Measurements from ENCODE around the gene PEX14.
A peak's percentile ranks its signal among the peaks of the same experiment; 100 is the strongest.
"Not testable (repeated sequence)": the region's sequence is repeated elsewhere in the genome, so short reads cannot be mapped to it uniquely, and the experiment has no call there.

PEX14 gene

GRCh38 chr1:10450836-10451235, 23.9 kb upstream of the PEX14 start:
- no peak for DNase-seq (ENCODE audit: low read depth)

GRCh38 chr1:10451287-10451686, 23.5 kb upstream of the PEX14 start:
- no peak for DNase-seq (ENCODE audit: low read depth)

DNA sequence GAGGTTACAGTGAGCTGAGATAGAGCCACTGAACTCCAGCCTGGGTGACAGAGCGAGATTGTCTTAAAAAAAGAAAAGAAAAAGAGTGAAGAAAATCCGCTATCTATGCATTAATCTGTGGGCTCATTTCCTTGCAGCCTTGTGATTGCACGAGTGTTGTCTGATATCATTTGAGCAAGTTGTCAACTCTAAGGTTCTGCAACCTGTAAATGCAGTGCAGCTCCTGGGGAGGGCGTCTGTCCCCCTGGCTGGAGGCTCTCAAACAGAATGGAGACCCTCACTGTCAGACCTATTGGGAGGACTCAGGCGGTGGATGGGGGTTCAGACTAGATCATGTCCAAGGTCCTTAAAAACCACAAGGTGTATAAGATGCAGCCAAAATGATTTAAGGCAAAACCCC, 18.7 kb upstream of the PEX14 start:
- no peak for DNase-seq (ENCODE audit: low read depth)

- DNase-seq (ENCODE audit: low read depth), result no peak
Observed at GRCh38 chr1:10456661-10457060, 18.1 kb upstream of the PEX14 start.

DNA sequence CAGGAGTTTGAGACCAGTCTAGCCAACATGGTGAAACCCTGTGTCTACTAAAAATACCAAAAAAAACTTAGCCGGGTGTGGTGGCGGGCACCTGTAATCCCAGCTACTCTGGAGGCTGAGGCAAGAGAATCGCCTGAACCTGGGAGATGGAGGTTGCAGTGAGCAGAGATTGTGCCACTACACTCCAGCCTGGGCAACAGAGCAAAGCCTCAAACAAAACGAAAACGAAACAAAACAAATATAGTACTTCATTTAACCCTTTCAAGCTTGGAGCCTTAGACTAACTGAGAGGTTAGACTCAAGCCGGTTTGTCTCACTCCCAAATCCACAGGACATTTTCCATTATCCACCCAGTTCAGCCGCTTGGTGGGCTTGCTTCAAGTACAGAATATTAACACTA, 17.3 kb upstream of the PEX14 start:
- not testable (repeated sequence) for DNase-seq (ENCODE audit: low read depth)

DNA sequence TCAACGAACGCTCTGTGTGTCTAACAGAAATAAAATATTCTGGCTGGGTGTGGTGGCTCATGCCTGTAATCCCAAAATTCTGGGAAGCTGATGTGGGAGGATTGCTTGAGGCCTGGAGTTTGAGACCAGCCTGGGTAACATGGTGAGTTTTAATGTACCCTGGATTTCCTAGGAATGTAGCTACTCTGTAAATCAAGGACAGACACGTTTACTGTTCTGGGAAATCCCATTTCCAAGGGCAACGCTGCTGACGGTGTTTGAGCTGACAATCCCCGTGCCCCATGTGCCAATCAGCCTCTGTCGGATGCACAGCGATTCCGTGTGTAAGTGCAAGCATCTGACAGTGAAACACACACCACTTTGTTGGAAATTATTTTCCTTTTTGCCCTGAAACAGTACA, 16.9 kb upstream of the PEX14 start:
- DNase-seq (ENCODE audit: low read depth), result no peak

DNA sequence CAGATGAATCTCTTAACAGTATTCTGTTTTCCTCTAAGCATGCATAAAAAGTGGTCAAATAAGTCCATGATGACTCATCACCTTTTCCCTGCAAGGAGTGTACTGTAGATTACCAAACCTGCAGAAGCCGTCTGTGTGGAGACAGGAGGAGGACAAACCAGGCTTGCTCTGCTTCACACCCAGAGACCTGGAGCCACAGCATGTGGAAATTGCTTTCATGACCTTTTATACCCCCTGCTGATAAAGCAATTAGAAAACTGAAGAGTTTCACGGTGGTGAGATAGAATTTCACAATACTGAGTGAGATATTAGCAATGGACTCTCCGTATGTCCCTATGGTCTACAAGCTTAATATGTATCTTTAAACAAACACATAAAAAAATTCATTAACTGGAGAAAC, 15.6 kb upstream of the PEX14 start:
- no peak for DNase-seq (ENCODE audit: low read depth)

- DNase-seq (ENCODE audit: low read depth), result no peak
Observed at GRCh38 chr1:10467078-10467477, 7.7 kb upstream of the PEX14 start.

DNA sequence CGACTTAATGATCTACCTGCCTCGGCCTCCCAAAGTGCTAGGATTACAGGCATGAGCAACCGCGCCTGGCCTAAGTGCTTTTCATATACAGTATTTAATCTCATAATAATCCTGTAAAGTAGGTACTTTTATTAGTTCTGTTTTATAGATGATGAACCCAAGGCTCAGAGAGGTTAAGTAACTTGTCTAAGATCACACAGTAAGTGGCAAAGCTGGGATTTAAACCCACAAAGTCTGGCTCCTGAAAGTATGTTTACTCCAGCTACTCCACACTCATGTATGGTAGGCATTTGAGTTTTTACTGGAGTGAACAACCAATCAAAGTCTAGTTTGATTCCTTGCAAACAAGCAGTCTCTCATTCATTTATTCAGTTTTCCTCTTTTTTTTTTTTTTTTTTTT, 4.7 kb upstream of the PEX14 start:
- no peak for DNase-seq (ENCODE audit: low read depth)

DNA sequence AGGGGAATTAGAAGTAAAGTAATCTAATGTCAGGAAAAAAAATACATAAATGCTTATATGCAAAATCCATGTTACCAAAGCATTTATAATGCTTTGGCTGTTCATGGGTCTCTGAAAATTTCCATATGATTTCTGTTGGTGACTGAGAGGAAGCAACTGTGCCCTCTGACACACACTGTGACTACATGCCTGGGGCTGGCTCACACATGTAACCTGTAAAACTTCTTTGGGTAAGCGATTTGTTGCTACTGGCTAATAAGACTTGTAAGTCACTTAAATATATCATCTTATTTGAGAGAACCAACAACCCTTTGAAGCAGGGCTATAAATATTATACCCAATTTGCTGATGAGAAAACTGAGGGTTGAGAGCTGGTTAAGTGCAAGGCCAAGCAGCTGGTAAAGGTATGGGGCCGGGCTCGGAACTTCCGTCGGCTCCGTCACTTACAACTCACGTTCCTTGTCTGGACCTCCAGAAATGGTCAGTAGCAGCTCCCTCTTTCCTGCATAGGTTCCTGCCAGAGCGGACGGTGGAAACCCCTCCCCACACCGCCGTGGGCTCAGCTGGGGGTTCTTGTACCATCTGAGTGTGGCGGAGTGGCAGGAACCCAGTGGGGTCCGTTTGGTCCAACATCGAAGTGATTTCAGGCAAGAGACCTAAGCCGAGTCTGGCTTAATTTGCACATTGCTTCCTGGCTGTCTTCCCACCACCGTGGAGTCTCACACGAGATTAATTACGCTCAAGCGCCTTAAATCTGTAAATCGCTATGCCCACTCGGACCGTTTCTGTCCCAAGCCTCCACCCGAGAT, 3.1 kb upstream of the PEX14 start:
- no peak for DNase-seq (ENCODE audit: low read depth)

GRCh38 chr1:10472220-10473144, 2.3 kb upstream of the PEX14 start, which contains the start of gene DFFA:
DFFA (minus strand) TSS chr1:10472529; CDS start chr1:10472458, 71 bp downstream.
- DNase-seq (ENCODE audit: low read depth), result peak; percentile 86

GRCh38 chr1:10473145-10473765, 1.5 kb upstream of the PEX14 start:
- no peak for DNase-seq (ENCODE audit: low read depth)

GRCh38 chr1:10474309-10474612, 489 bp upstream of the PEX14 start:
- not testable (repeated sequence) for DNase-seq (ENCODE audit: low read depth)

GRCh38 chr1:10475510-10475909, 760 bp downstream of the PEX14 start:
- DNase-seq (ENCODE audit: low read depth), result no peak

GRCh38 chr1:10479296-10479695, 4.5 kb downstream of the PEX14 start:
- no peak for DNase-seq (ENCODE audit: low read depth)

DNA sequence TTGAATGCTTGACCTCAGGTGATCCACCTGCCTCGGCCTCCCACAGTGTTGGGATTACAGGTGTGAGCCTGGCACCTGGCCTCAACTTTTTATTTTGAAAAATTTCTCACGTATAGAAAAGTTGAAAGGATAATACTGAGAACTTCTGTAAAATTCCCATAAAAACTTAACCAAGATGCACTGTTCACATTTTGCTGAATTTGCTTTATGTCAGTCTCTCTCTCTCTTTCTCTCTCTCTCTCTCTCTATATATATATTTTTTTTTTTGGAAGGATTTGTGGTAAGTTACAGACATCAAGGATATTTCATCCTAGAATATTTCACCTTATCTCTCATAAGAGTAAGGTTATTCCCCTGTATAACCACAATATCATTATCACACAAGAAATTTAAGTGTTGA, 5.9 kb downstream of the PEX14 start:
- DNase-seq (ENCODE audit: low read depth), result no peak

GRCh38 chr1:10484521-10484920, 9.8 kb downstream of the PEX14 start:
- no peak for DNase-seq (ENCODE audit: low read depth)

DNA sequence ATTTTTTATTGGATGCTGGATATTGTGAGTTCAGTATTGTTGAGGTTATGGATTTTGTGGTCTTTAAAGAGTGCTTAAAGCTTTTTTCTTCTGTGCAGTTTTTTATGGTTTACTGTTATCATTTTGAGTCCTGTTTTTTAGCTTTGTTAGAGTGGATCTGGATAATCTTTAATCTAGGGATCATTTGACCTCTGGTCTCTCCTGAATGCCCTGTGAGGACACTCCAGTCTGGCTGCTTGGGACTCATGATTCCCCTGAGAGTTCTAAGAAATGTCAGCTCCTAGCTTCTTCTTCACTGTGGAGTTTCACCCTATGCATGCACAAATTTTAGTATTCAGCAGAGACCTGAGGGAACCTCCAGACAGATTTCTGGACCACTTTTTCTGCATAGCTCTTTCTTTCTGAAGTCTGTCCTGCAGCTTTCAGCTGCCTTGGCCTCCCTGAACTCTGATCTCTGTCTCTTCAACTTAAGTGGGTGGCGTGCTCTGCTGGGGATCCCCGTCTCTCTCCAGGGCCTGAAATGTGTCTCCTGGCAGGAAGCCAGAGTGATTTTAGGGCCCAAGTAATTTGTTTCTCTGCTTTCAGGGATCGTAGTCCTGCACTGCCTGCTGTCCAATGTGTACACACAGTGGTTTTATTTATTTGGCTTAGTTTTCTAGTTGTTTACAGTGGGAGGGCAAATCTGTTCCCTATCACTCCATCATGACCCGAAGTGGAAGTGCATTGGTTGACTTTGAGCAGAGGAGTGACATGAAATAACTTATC, 14.7 kb downstream of the PEX14 start:
- DNase-seq (ENCODE audit: low read depth), result no peak

DNA sequence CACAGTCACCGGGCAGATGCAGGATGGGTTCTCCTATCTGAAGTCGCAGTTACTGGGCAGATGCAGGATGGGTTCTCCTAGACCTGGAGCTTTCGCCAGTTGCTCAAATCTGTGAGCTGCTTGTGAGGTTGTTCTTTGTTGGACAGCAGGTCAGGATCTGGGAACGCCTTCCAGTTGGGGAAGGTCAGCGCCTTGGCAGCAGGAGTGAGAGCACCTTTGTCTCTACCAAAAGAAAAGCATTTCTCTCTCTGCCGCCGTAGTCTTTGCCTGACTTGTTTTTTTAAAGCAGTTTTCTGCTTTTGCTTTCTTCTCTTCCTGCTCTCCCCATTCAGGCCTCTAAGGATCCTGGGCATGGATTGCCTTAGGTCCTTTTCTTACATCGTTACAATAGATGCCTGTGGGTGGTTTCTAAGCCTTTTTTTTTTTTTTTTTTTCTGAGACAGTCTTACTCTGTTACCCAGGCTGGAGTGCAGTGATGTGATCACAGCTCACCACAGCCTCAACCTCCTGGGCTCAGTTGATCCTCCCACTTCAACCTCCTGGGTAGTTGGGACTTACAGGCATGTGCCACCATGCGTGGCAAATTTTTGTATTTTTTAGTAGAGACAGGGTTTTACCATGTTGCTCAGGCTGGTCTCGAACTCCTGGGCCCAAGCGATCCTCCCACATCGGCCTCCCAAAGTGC, 15.7 kb downstream of the PEX14 start:
- DNase-seq (ENCODE audit: low read depth), result no peak

DNA sequence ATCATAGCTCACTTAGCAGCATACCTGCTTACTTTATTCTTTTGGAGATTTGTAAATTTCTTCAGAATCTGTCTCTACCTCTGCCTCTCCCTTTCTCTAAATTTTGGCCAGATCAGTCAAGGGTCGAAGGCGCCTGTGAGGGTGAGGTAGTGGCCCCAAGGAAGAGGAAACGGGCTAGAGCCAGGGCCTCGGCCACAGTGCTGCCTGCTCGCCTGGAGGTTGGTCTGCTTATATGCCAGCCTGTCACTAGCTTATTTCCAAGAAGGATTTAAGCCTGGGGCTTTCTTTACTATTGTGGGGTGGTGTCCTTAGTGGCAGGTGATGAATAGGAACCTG, 19.6 kb downstream of the PEX14 start:
- DNase-seq (ENCODE audit: low read depth), result no peak

- peak; percentile 72 for DNase-seq (ENCODE audit: low read depth)
Observed at GRCh38 chr1:10494754-10495474, 20.2 kb downstream of the PEX14 start.
